ENCODE measurements around the gene RNPEPL1. TPM values are rescaled to one million over a fixed set of nuclear protein-coding genes. Genes with fewer than 3 reads are reported as not detected.
"Not testable (repeated sequence)": the region's sequence is repeated elsewhere in the genome, so short reads cannot be mapped to it uniquely, and the experiment has no call there.

RNPEPL1 gene, protein sequence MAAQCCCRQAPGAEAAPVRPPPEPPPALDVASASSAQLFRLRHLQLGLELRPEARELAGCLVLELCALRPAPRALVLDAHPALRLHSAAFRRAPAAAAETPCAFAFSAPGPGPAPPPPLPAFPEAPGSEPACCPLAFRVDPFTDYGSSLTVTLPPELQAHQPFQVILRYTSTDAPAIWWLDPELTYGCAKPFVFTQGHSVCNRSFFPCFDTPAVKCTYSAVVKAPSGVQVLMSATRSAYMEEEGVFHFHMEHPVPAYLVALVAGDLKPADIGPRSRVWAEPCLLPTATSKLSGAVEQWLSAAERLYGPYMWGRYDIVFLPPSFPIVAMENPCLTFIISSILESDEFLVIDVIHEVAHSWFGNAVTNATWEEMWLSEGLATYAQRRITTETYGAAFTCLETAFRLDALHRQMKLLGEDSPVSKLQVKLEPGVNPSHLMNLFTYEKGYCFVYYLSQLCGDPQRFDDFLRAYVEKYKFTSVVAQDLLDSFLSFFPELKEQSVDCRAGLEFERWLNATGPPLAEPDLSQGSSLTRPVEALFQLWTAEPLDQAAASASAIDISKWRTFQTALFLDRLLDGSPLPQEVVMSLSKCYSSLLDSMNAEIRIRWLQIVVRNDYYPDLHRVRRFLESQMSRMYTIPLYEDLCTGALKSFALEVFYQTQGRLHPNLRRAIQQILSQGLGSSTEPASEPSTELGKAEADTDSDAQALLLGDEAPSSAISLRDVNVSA
- 16.6 and 19.8 TPM in 2 replicates for total RNA-seq

DNA sequence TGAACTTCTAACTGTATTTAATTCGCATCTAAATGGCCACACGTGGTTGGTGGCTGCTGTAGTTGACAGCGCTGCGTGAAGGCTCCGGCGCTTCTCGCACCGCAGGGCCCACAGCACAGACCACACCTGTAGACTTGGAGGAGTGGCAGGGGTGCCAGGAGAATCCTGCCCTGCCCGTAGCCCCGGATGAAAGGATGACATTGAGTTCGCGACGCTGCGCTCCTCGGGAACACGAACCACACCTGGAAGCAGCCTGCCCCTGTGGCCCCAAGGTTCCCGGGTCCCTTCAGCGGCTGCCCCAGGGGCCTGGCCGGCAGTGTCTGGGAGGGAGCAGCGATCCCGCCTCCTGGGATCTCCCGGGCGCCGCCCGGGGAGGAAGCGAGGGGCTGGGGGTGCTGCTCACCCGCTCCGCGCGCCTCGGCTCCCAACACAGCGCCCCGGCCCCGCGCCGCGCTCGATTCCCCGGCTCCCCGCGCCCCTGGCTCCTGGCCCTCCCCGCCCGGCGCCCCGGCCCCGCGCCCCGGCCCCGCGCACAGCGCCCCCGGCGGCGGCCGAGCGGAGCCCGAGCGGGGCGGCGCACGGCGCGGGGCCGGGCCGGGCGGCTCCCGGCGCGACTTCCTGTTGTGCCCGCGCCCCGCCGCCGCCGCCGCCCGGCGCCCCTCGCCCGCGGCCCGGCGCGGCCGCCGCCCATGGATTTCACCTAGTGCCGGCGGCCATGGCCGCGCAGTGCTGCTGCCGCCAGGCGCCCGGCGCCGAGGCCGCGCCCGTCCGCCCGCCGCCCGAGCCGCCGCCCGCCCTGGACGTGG is at the start of gene RNPEPL1:
Gene RNPEPL1 (plus strand): TSS at position 613 of the 806 bp plus-strand sequence. CDS start 103 bp downstream, at position 716.
- DNase-seq (ENCODE audit: low read depth in 2 of 2): peak; percentile 33 to 53

DNA sequence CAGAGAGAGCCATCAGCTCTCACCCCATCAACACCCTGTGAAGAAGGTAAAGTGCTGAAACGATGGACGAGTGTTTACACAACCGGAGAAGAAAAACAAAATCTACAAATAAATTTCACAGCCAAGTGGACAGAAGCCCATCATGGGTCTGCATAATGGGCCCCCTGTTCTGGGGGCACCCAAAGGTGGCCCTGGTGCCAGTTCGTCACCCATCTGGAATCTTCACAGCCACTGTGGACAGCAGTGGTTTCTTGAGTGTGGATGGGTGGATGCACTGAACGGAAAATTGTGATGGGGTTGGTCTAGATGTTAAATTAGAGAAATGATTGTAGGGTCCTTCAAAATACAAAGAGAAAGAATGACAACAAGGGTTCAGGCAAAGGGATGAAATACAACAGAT is 49.3 kb upstream of the RNPEPL1 start:
- DNase-seq (ENCODE audit: low read depth in 2 of 2): no peak

DNA sequence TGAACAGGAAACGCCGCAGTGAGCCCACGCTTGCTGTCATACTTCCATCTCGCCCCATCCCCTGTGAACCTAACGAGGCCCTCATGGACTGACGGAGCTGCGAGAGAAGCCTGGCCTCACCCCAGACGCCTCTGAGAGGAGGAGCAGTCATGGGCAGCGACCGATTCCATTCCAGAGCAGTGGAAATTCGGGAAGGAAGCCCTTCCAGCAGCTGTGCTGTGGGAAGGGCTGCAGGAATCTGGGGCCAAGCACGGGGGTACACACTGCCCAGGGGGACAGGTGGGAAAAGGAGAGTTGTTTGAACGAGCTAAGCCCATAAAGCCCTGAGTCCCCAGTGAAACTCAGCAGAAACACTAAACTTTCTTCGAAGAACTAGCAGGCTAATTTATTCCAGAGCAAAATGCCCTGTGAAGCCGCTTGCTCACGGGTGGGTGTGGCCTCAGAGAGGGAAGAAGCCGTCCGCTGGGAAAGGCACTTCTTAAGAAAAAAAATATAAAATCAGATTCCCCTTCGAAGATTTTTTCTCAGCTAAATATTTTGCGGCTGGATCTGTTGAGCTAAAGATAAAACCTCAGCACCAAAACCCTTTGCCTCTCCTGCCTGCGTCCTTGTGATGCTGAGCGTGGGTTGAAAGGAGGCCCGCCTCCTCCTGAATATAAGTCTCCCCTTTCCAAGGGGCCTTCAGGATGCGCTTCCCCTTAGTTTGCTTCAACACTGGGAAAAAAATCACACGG is 48.7 kb upstream of the RNPEPL1 start:
- DNase-seq (ENCODE audit: low read depth in 2 of 2): peak in 1 of 2 donors; percentile 26

DNA sequence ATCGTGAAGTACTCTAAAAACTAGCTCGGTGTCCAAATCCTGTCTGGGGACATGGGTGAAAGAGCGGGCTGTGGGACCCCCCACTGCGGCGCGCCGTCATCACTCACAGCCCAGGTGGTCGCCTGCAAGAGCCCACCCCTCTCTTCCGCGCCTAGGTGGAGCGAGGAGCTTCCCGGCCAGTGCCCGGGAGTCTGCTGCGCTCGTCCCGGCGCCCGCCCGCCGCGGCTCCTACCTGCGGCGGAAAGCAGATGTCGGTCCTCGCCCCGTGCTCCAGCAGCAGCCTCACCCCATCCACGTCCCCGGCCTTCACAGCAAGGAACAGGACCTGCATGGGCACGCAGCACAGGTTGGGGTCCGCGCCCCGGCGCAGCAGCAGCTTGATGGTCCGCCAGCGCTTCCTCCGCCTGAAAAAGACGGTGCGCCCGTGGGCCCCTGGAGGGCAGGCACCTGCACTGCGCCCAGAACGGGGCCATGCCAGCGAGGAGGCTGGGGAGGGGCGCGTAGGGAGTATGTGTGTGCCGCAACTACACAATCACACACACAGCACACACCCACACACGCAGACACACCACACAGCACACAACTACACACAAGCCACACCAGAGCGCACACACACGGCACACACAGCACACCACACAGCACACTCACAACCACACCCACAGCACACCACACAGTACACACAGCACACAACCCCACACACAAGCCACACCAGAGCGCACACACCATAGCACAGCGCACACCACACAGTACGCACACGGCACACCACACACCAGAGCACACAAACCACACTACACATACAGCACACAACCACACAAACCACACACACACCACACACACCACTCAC is 47.9 kb upstream of the RNPEPL1 start:
- DNase-seq (ENCODE audit: low read depth in 2 of 2): no peak

DNA sequence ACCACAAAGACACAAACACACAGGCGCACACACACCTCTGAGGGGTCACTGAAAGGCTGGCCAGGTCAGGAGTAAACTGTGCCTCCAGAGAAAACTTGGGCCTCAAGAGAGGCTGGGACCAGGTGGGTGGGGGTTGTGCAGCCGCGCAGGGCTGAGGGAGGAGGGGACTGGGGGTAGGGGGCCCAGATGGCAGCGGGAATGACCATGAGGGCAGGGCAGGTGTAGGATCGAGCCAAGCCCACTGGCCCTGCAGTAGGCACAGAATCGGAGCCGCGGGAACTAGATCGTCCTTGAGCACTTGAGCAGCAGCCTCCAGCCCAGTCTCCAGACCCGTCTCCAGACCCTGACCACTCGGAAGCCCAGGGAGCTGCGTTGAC is 47.3 kb upstream of the RNPEPL1 start:
- no peak for DNase-seq (ENCODE audit: low read depth in 2 of 2)

DNA sequence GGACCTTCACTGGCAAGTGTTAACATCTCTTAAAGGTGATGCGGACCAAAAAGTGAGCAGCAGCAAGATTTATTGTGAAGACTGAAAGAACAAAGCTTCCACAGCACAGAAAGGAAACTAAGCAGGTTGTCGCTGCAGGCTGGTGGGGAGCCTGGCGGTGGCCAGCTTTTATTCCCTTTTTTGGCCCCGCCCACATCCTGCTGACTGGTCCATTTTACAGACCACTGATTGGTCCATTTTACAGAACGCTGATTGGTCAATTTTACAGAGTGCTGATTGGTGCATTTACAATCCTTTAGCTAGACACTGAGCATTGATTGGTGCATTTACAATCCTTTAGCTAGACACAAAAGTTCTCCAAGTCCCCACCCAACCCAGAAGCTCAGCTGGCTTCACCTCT is 46.4 kb upstream of the RNPEPL1 start:
- not testable (repeated sequence) for DNase-seq (ENCODE audit: low read depth in 2 of 2)

DNA sequence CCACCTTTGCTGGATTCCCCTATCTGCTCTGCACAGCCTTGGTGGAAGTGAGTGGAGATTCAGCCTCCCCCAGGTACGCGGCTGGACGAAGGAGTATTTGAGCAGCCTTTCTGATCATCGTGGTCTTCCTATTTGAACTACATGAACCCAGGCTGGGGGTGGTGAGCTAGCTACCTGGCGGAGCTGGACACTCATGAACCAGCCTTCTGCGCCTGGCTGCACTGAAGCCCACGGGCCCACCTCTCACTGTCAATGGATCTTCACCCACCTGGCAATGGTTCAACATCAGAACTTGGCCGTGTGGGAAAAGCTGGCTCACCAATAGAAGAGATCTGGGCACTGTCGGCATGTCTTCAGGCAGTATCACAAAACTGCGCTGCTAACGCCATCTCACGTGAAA is 45.9 kb upstream of the RNPEPL1 start:
- no peak for DNase-seq (ENCODE audit: low read depth in 2 of 2)

DNA sequence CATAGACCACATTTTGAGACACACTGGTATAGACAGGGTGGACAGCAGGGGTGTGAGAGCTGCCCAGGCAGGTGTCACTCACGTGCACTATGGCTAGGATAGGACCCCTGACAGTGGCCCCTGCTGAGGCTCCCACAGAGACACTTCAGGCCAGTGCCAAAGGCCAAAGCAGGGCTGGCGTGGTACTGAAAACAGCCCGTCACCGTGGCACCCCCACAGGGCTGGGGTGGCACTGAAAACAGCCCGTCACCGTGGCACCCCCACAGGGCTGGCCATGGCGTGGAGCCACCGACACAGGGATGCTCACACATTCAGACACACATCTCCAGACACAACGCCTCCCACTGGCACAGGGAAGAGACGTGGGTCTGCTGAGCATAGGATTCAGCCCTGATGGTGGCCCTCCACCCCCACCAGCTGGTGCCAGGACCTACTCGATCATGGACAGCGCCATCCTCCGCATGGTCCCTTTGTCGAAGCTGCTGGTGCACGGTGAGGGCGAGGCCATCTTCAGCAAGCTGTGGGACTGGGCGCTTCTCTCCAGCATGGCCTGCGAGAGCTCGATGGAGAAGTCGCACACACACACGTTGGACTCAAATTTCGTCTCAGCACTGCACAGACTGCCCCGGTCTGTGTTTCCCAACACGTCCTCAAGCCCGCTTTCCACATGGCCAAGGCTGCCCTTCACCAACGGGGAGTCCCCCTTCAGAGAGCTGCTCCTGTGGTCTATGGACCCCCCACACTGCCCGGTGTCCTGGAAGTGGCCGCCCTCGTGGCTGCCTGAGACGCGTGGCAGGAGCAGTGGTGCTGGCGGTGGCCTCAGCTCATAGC is 44.6 kb upstream of the RNPEPL1 start:
- DNase-seq (ENCODE audit: low read depth in 2 of 2): no peak

DNA sequence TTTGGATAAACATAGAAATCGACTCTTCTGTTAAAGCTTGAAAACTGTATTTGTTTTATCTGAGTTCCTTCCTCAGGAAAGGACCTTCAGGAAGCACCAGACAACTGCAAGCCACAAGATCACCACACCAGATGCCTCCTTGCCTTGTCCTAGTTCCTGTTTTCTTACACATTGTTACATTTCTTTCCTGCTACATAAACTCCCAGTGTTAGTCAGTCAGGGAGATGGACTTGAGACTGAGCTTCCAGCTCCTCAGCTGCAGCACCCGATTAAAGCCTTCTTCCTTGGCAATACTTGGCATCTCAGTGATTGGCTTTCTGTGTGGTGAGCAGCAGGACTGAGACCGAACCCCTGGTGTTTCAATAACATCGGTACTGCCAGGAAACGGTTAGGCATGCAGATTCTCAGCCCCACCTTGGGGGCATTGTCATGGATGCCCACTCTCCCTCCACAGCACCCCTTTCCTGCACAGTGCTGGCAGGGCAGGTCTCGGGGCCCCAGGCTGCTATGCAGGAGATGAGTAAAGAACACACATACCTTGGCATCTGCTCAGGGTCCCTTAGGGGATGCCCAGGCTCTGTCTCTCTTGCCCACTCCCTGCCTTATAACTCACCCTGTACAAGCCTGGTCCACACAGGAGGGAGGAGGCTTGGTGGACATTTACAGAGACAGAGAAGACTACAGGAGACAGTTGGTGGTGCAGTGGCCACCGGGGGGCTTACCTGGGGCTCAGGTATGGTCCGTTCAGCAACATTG is 43.1 kb upstream of the RNPEPL1 start:
- DNase-seq (ENCODE audit: low read depth in 2 of 2): no peak

DNA sequence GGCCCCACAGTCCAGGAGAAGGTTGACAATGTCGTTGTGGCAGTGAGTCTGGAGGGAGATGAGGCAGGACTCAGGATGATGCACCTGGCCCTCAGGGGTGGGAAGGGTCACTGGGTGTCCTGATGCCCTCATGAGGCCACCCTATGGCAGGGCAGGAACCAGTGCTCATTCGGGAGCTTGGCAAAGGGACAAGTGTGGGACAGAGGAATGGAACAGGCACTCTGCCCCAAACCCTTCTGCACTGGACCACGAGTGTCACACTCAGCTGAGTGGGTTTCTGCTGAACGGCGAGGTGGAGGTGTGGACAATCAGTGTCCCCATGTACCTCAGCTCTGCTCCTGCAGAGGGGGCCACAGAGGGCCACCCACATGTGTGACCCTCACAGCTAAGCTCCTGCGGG is 42.5 kb upstream of the RNPEPL1 start:
- DNase-seq (ENCODE audit: low read depth in 2 of 2): no peak

DNA sequence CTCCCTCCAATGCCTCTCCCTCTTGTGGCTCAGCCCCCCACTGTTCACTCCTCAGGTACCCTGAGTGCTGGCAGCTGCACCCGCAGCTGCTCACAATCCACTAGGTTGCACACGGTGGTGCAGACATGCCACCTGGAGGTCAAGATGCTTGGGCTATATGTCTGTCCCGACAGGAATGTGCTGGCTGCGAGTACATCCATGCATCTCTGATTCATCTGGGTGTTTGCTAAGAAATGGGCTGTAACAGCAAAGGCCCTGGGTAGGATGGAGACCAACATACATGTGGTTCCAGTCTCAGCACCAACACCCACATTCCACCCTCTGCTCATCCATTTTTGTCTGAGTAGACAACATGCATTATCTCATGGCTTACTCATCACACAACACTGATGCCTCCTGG is 41.8 kb upstream of the RNPEPL1 start:
- no peak for DNase-seq (ENCODE audit: low read depth in 2 of 2)

DNA sequence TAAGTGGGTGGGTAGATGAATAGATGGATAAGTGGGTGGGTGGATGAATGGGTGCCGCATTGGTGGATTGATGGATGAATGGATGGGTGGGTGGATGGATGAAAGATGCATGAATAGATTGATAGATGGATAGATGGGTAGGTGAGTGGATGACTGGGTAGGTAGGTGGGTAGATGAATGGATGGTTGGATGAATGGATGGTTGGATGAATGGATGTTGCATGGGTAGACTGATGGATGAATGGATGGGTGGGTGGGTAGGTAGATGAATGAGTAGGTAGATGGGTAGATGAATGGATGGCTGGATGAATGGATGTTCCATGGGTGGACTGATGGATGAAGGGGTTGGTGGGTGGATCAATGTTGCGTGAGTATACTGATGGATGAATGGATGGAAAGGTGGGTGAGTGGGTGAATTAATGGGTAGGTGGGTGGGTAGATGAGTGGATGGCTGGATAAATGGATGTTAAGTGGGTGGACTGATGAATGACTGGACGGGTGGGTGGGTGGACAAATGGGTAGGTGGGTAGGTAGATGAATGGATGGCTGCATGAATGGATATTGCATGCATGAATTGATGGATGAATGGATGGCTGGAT is 41.0 kb upstream of the RNPEPL1 start:
- no peak for DNase-seq (ENCODE audit: low read depth in 2 of 2)

DNA sequence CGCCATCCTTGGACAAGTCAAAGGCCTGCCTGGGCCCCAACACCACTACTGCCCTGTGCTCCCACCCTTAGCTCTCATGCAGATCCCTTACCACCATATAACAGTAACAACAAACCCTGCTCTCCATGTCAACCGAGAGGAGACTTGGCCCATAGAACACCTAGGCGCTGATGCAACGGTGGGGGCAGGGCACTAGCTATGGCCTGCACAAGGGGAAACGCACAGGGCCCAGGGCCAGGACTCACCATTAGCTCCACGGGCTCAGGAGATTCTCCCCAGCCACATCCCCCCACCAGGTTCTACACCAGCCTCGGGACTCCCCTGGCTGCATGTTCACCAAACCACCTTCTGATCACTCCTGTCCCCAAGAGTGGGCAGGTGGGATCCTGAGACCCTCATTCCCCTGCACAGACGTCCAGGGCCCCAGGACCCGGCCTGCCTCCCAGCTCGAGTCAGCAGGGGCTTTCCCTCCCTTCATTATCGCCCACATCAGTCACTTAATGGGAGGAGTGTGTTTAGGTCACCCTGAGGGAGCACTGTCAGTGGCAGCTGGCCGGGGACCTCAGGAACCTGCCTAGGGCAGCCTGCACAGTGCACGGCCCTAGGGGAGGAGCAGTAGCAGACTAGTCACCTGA is 39.8 kb upstream of the RNPEPL1 start:
- no peak for DNase-seq (ENCODE audit: low read depth in 2 of 2)

DNA sequence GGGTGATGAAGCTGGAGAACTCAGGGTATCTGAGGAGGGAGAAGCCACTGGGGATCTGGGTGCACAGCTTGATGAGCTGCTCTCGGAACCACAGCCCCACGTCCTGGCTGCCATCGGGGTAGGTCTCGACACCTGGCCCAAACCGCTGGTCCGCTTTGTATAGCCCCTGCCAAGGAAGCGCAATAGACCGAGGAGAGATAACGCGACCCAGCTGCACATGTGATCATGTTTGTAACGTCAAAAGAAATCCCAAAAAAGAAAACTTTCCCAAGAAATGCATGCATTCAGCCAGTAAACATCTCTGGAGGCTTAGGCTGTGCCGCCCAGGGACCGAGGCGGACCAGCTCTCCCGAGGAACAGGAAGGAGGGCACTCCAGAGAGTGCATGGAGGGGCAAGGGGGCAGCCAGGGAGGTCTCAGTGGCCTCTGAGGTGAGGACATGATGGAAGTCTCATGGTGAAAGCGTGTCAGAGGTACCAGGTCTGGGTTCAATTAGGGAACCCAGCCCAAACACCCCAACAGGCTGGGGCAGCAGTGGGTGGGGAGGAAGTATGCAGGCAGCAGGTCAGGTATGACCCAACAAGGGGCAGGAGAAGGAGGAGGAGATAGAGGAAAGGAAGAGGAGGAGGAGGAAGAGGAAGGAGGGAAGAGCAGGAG is 38.8 kb upstream of the RNPEPL1 start:
- no peak for DNase-seq (ENCODE audit: low read depth in 2 of 2)

DNA sequence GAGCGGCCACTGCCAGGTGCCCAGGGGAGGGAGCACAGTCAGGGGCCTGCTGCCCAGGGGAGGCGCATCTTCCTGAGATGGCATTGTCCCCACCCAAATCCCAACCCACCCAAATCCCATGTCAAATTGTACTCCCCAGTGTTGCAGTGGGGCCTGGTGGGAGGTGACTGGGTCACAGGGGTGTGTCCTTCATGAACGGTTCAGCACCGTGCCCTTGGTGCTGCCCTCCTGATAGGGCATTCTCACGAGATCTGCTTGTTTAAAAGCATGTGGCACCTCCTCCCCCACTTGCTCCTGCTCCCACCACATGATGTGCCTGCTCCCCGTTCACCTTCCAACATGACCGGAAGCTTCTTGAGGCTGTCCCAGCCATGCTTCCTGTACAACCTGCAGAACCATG is 38.1 kb upstream of the RNPEPL1 start:
- DNase-seq (ENCODE audit: low read depth in 2 of 2): no peak

DNA sequence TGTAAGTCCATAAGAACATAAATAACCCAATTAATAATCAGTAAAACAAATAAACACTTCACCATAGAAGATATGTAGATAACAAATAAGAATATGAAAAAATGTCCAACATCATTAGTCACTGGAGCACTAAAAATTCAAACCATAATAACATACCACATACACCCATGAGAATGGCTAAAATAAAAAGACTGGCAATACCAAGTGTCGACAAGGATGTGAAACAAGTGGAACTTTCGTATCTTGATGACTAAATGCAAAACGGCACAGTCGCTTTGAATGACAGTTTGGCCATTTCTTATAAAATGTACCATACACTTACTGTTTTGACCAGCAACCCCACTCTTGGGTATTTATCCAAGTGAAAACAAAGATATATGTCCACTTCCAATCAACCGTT is 37.2 kb upstream of the RNPEPL1 start:
- no peak for DNase-seq (ENCODE audit: low read depth in 2 of 2)

DNA sequence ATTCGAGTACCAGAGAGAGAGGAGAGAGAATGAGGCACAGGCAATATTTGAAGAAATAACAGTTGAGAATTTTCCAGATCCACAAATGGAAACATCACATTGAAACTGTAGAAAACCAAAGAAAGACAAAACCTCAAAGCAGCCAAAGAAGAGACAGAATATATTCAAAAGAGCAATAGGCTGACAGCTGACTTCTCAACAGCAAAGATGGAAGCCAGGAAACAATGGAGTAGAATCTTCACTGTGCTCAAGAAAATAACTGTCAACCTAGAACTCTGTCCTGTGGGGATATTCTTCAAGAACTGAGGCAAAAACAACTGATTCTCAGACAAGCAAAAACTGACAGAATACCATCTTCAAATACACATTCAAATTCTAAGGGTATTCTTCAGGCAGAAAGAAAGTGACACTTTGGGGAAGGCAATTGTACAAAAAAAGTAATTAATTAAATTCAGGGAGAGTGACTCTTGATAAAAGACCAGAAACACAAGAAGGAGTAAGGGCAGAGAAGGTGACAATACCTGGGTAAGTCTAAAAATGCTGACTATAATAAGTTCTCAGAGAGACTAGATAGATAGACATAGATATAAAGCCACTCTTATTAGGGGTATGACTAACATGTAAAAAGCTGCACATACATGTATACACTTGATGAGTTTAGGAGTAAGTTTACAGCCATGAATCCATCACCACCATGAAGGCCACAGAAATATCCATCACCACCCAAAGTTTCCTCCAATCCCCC is 36.1 kb upstream of the RNPEPL1 start:
- DNase-seq (ENCODE audit: low read depth in 2 of 2): no peak

Measured in lung microvascular endothelial cell (primary cell).